KMS-11 (cell line): ENCODE measurements around the gene SBK3.
A peak's percentile ranks its signal among the peaks of the same experiment; 100 is the strongest.

Experiments used
- H2AFZ ChIP-seq: fragments of 200-600 bp; sonication (generic); 2 replicates; pipeline ENCODE4 v1.6.1; 2016; ENCODE audit warnings: antibody characterized with exemption, mixed run types, low read depth
- H3K27ac ChIP-seq: fragments of 200-600 bp; sonication (generic); 2 replicates; pipeline ENCODE4 v1.6.1; 2016; ENCODE audit warnings: mild to moderate bottlenecking, mixed run types
- H3K27me3 ChIP-seq: fragments of 200-600 bp; sonication (generic); 2 replicates; pipeline ENCODE4 v1.6.1; 2017; ENCODE audit warnings: mild to moderate bottlenecking, low read depth, mixed run types, moderate library complexity; ENCODE audit not compliant: insufficient read depth
- H3K36me3 ChIP-seq: fragments of 200-600 bp; sonication (generic); 2 replicates; pipeline ENCODE4 v1.6.1; 2017; ENCODE audit warnings: mild to moderate bottlenecking, mixed run types; ENCODE audit not compliant: insufficient read depth
- H3K4me1 ChIP-seq: fragments of 200-600 bp; sonication (generic); 2 replicates; pipeline ENCODE4 v1.6.1; 2016; ENCODE audit warnings: mild to moderate bottlenecking, low read depth, mixed run types; ENCODE audit not compliant: poor library complexity, severe bottlenecking
- H3K4me2 ChIP-seq: fragments of 200-600 bp; sonication (generic); 2 replicates; pipeline ENCODE4 v1.7.0; 2016; ENCODE audit warnings: mild to moderate bottlenecking, mixed run types
- H3K4me3 ChIP-seq: fragments of 200-600 bp; sonication (generic); IDR thresholded peaks from 2 replicates; pipeline ENCODE4 v1.6.1; 2017; ENCODE audit warnings: low read depth, low read length, mixed read lengths; ENCODE audit not compliant: insufficient read depth
- H3K79me2 ChIP-seq: fragments of 200-600 bp; sonication (generic); 2 replicates; pipeline ENCODE4 v1.6.1; 2016; ENCODE audit warnings: low read depth, mixed run types; ENCODE audit not compliant: insufficient read depth
- H3K9ac ChIP-seq: fragments of 200-600 bp; sonication (generic); 2 replicates; pipeline ENCODE4 v1.6.1; 2016; ENCODE audit warnings: mild to moderate bottlenecking, mixed run types
- H4K20me1 ChIP-seq: fragments of 200-600 bp; sonication (generic); 2 replicates; pipeline ENCODE4 v1.6.1; 2016; ENCODE audit warnings: mild to moderate bottlenecking, mixed run types; ENCODE audit not compliant: insufficient read depth
- CTCF ChIP-seq: fragments of 200-600 bp; sonication (generic); conservative IDR thresholded peaks from 2 replicates; pipeline ENCODE4 v1.6.1; 2017; ENCODE audit warnings: low read depth, mild to moderate bottlenecking, antibody characterized with exemption, low read length, moderate library complexity, mixed read lengths

The SBK3 gene

GRCh38 chr19:55508120-55508519, 37.2 kb downstream of the SBK3 start:
- peaks cover 84% of the 10 kb centered on the region for H3K27me3 ChIP-seq
- H3K9ac ChIP-seq: no peak overlapping the region
- no peak overlapping the region for H2AFZ ChIP-seq
- no peaks in the 10 kb centered on the region for H3K79me2 ChIP-seq
- H3K4me1 ChIP-seq: peaks cover 5% of the 10 kb centered on the region
- no peak overlapping the region for H3K4me2 ChIP-seq
- H3K4me3 ChIP-seq: no peak overlapping the region
- no peak overlapping the region for H3K27ac ChIP-seq
- H3K36me3 ChIP-seq: no peaks in the 10 kb centered on the region
- H4K20me1 ChIP-seq: no peaks in the 10 kb centered on the region
- TF ChIP-seq CTCF: no peak

DNA sequence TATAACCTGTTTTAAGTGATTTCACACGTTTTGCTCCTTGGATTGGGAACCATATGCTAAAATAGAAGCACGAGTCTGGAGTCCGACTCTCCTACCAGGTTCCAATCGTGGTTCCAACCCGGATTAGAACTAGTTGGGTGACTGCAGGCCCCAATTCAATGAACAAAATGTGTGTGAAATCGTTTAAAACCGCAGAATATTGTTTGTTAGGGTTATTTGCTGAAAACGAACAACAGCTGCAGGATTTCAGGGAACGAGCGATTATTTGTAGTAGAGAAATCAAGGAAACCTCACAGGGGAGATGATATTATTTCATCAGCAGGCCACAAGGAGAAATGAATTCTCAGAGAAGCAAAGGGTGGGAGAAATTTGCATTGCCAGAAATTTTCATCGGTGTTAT, 40.4 kb downstream of the SBK3 start:
- no peaks in the 10 kb centered on the region for H3K36me3 ChIP-seq
- H3K4me1 ChIP-seq: peaks cover 5% of the 10 kb centered on the region
- no peak overlapping the region for H3K4me2 ChIP-seq
- peaks cover 80% of the 10 kb centered on the region for H3K27me3 ChIP-seq
- no peaks in the 10 kb centered on the region for H4K20me1 ChIP-seq
- H3K27ac ChIP-seq: no peak overlapping the region
- TF ChIP-seq CTCF: no peak
- H3K4me3 ChIP-seq: no peak overlapping the region
- H2AFZ ChIP-seq: no peak overlapping the region
- no peaks in the 10 kb centered on the region for H3K79me2 ChIP-seq
- H3K9ac ChIP-seq: no peak overlapping the region

- peak overlapping the region; percentile 53 for H3K4me2 ChIP-seq
- H4K20me1 ChIP-seq: no peaks in the 10 kb centered on the region
- no peak overlapping the region for H3K9ac ChIP-seq
- no peak overlapping the region for H3K27ac ChIP-seq
- H3K27me3 ChIP-seq: peaks cover 81% of the 10 kb centered on the region
- H3K4me1 ChIP-seq: peaks cover 5% of the 10 kb centered on the region
- no peak overlapping the region for H3K4me3 ChIP-seq
- peak overlapping the region; percentile 77 for H2AFZ ChIP-seq
- H3K36me3 ChIP-seq: no peaks in the 10 kb centered on the region
- no peak; the same call in 1 of the 2 replicates for TF ChIP-seq CTCF
- H3K79me2 ChIP-seq: no peaks in the 10 kb centered on the region
Observed at GRCh38 chr19:55504252-55504603, 41.1 kb downstream of the SBK3 start.

- no peak overlapping the region for H3K9ac ChIP-seq
- no peak overlapping the region for H3K4me3 ChIP-seq
- no peaks in the 10 kb centered on the region for H3K36me3 ChIP-seq
- peaks cover 83% of the 10 kb centered on the region for H3K27me3 ChIP-seq
- no peak overlapping the region for H3K27ac ChIP-seq
- no peaks in the 10 kb centered on the region for H3K79me2 ChIP-seq
- peaks cover 5% of the 10 kb centered on the region for H3K4me1 ChIP-seq
- TF ChIP-seq CTCF: peak; percentile 95
- no peaks in the 10 kb centered on the region for H4K20me1 ChIP-seq
- H3K4me2 ChIP-seq: peak overlapping the region; percentile 53
- peak overlapping the region; percentile 77 for H2AFZ ChIP-seq
Observed at GRCh38 chr19:55503502-55504251, 41.7 kb downstream of the SBK3 start.
